ENCODE data around the gene SLC22A6.
A peak's percentile ranks its signal among the peaks of the same experiment; 100 is the strongest.

SLC22A6 gene

GRCh38 chr11:62996271-62996670 lies 11.5 kb upstream of the SLC22A6 start:
- TF ChIP-seq POLR2AphosphoS5 (IDR thresholded peaks at IDR 0.05; ENCODE audit: low read depth, low read length) (no peak), SPI1 (IDR thresholded peaks at IDR 0.05; ENCODE audit: low read depth, low read length) (no peak), POLR2A (IDR thresholded peaks at IDR 0.05; ENCODE audit: low read depth, low read length) (no peak), POU2F2 (IDR thresholded peaks at IDR 0.05; ENCODE audit: low read depth, low read length) (no peak), PAX5 (IDR thresholded peaks at IDR 0.05; ENCODE audit: insufficient read depth, low read length, severe bottlenecking) (no peak), TAF1 (IDR thresholded peaks at IDR 0.05; ENCODE audit: low read depth, low read length) (no peak)
- FAIRE-seq = no peak
- DNase-seq (ENCODE audit: insufficient read length, low spot score) = no peak

- no peak for FAIRE-seq
- TF ChIP-seq PAX5 (IDR thresholded peaks at IDR 0.05; ENCODE audit: insufficient read depth, low read length, severe bottlenecking) (no peak), POLR2A (IDR thresholded peaks at IDR 0.05; ENCODE audit: low read depth, low read length) (no peak), POLR2AphosphoS5 (IDR thresholded peaks at IDR 0.05; ENCODE audit: low read depth, low read length) (no peak)
Measured at GRCh38 chr11:62994775-62995174, 10.0 kb upstream of the SLC22A6 start.

GRCh38 chr11:62988276-62988675 lies 3.5 kb upstream of the SLC22A6 start:
- FAIRE-seq (no peak), DNase-seq (ENCODE audit: insufficient read length, low spot score) (no peak)
- no peak for TF ChIP-seq POLR2A (IDR thresholded peaks at IDR 0.05; ENCODE audit: low read depth, low read length)
- no peak for TF ChIP-seq PAX5 (IDR thresholded peaks at IDR 0.05; ENCODE audit: insufficient read depth, low read length, severe bottlenecking)
- no peak for TF ChIP-seq POLR2AphosphoS5 (IDR thresholded peaks at IDR 0.05; ENCODE audit: low read depth, low read length)
- TF ChIP-seq SPI1 (IDR thresholded peaks at IDR 0.05; ENCODE audit: low read depth, low read length) = no peak
- TF ChIP-seq POU2F2 (IDR thresholded peaks at IDR 0.05; ENCODE audit: low read depth, low read length) = no peak
- no peak for TF ChIP-seq TAF1 (IDR thresholded peaks at IDR 0.05; ENCODE audit: low read depth, low read length)

More at GRCh38 chr11:62994775-62995174, 10.0 kb upstream of the SLC22A6 start:
- DNase-seq (ENCODE audit: insufficient read length, low spot score) = no peak

- TF ChIP-seq TAF1 (IDR thresholded peaks at IDR 0.05; ENCODE audit: low read depth, low read length) = no peak
- TF ChIP-seq SPI1 (IDR thresholded peaks at IDR 0.05; ENCODE audit: low read depth, low read length) = no peak
- TF ChIP-seq POLR2A (IDR thresholded peaks at IDR 0.05; ENCODE audit: low read depth, low read length) = no peak
- no peak for TF ChIP-seq POLR2AphosphoS5 (IDR thresholded peaks at IDR 0.05; ENCODE audit: low read depth, low read length)
- no peak for TF ChIP-seq PAX5 (IDR thresholded peaks at IDR 0.05; ENCODE audit: insufficient read depth, low read length, severe bottlenecking)
- no peak for TF ChIP-seq POU2F2 (IDR thresholded peaks at IDR 0.05; ENCODE audit: low read depth, low read length)
- DNase-seq (ENCODE audit: insufficient read length, low spot score) = no peak
- FAIRE-seq = no peak
Measured at GRCh38 chr11:62985041-62985750, 429 bp upstream of the SLC22A6 start.

GRCh38 chr11:62983536-62984199 lies 1.1 kb downstream of the SLC22A6 start:
- DNase-seq (ENCODE audit: insufficient read length, low spot score) = no peak
- FAIRE-seq = no peak
- TF ChIP-seq POU2F2 (IDR thresholded peaks at IDR 0.05; ENCODE audit: low read depth, low read length) = no peak

- FAIRE-seq (no peak), DNase-seq (ENCODE audit: insufficient read length, low spot score) (no peak)
- TF ChIP-seq POLR2A (IDR thresholded peaks at IDR 0.05; ENCODE audit: low read depth, low read length) = no peak
- no peak for TF ChIP-seq PAX5 (IDR thresholded peaks at IDR 0.05; ENCODE audit: insufficient read depth, low read length, severe bottlenecking)
- TF ChIP-seq POLR2AphosphoS5 (IDR thresholded peaks at IDR 0.05; ENCODE audit: low read depth, low read length) = no peak
- no peak for TF ChIP-seq TAF1 (IDR thresholded peaks at IDR 0.05; ENCODE audit: low read depth, low read length)
- no peak for TF ChIP-seq SPI1 (IDR thresholded peaks at IDR 0.05; ENCODE audit: low read depth, low read length)
- no peak for TF ChIP-seq POU2F2 (IDR thresholded peaks at IDR 0.05; ENCODE audit: low read depth, low read length)
Measured at GRCh38 chr11:62981743-62982142, 3.0 kb downstream of the SLC22A6 start.

- TF ChIP-seq TAF1 (IDR thresholded peaks at IDR 0.05; ENCODE audit: low read depth, low read length) (no peak), POU2F2 (IDR thresholded peaks at IDR 0.05; ENCODE audit: low read depth, low read length) (no peak), SPI1 (IDR thresholded peaks at IDR 0.05; ENCODE audit: low read depth, low read length) (no peak), POLR2A (IDR thresholded peaks at IDR 0.05; ENCODE audit: low read depth, low read length) (no peak)
- DNase-seq (ENCODE audit: insufficient read length, low spot score) = no peak
- FAIRE-seq = no peak
Measured at GRCh38 chr11:62980133-62980760, 4.5 kb downstream of the SLC22A6 start.

- no peak for TF ChIP-seq POLR2AphosphoS5 (IDR thresholded peaks at IDR 0.05; ENCODE audit: low read depth, low read length)
- TF ChIP-seq SPI1 (IDR thresholded peaks at IDR 0.05; ENCODE audit: low read depth, low read length) = no peak
- TF ChIP-seq TAF1 (IDR thresholded peaks at IDR 0.05; ENCODE audit: low read depth, low read length) = no peak
- no peak for TF ChIP-seq POU2F2 (IDR thresholded peaks at IDR 0.05; ENCODE audit: low read depth, low read length)
- TF ChIP-seq PAX5 (IDR thresholded peaks at IDR 0.05; ENCODE audit: insufficient read depth, low read length, severe bottlenecking) = no peak
- no peak for TF ChIP-seq POLR2A (IDR thresholded peaks at IDR 0.05; ENCODE audit: low read depth, low read length)
- FAIRE-seq (no peak), DNase-seq (ENCODE audit: insufficient read length, low spot score) (no peak)
Measured at GRCh38 chr11:62976109-62976508, 8.7 kb downstream of the SLC22A6 start.

GRCh38 chr11:62974848-62975522 lies 9.8 kb downstream of the SLC22A6 start:
- peak; percentile 13 for FAIRE-seq
- TF ChIP-seq SPI1 (IDR thresholded peaks at IDR 0.05; ENCODE audit: low read depth, low read length) (no peak), POLR2AphosphoS5 (IDR thresholded peaks at IDR 0.05; ENCODE audit: low read depth, low read length) (no peak), POLR2A (IDR thresholded peaks at IDR 0.05; ENCODE audit: low read depth, low read length) (no peak), PAX5 (IDR thresholded peaks at IDR 0.05; ENCODE audit: insufficient read depth, low read length, severe bottlenecking) (no peak), POU2F2 (IDR thresholded peaks at IDR 0.05; ENCODE audit: low read depth, low read length) (no peak), TAF1 (IDR thresholded peaks at IDR 0.05; ENCODE audit: low read depth, low read length) (no peak)

More at GRCh38 chr11:62974848-62975522, 9.8 kb downstream of the SLC22A6 start:
- no peak for DNase-seq (ENCODE audit: insufficient read length, low spot score)
